AG04450 (cell line): ENCODE measurements around the gene CCNI. TPM values are rescaled to one million over a fixed set of nuclear protein-coding genes. Genes with fewer than 3 reads are reported as not detected.
"Not testable (repeated sequence)": the region's sequence is repeated elsewhere in the genome, so short reads cannot be mapped to it uniquely, and the experiment has no call there.

Experiments used
- CTCF ChIA-PET: fragments of 300-600, 350-600 bp; formaldehyde crosslinking; extraction: SDS; loops from one replicate; lab custom pipeline; 2022; ENCODE audit warnings: antibody characterized with exemption, inconsistent platforms; lab: Charles Lee
- POLR2A ChIA-PET: fragments of 350-600 bp; formaldehyde crosslinking; extraction: SDS; loops from one replicate; lab custom pipeline; 2021; ENCODE audit warnings: antibody characterized with exemption, inconsistent platforms; lab: Yijun Ruan, JAX
- DNase-seq: peaks from one replicate; pipeline ENCODE4 v3.0.0-alpha.2; 2011; ENCODE audit warnings: low read depth, low spot score
- H3K27ac ChIP-seq: one replicate; pipeline ENCODE4 v1.5.1; 2012; ENCODE audit warnings: low read depth, low read length, control low read depth
- H3K27me3 ChIP-seq: one replicate; pipeline ENCODE4 v1.6.0; 2012; ENCODE audit warnings: low read length; ENCODE audit not compliant: control insufficient read depth, insufficient read depth
- H3K4me3 ChIP-seq: 2 replicates; pipeline ENCODE4 v1.5.1; 2011; ENCODE audit warnings: mild to moderate bottlenecking, low read depth, low read length, control low read depth
- H3K9me3 ChIP-seq: 2 replicates; pipeline ENCODE4 v1.5.1; 2012; ENCODE audit warnings: low read length; ENCODE audit not compliant: control insufficient read depth, insufficient read depth
- CTCF ChIP-seq: IDR thresholded peaks from 2 replicates; pipeline ENCODE4 v1.5.1; 2011; ENCODE audit warnings: low read depth, low read length, control low read depth, inconsistent platforms
- polyA plus RNA-seq: library from polyadenylated mRNA; depleted of rRNA; stranded (reverse); fragments of >200 nt; gene quantifications from 2 replicates; pipeline ENCODE4 v1.2.3, GENCODE V29; 2011

CCNI gene
- polyA plus RNA-seq, 1 experiment = 226 TPM

- ChIA-PET POLR2A (interaction anchor here (0.6 to 2.1 kb wide), 6 partner anchors 37 to 320 kb away, joined by 3 to 8 read pairs (median 3); partner anchors contain the start of gene CCNG2), CTCF (interaction anchor here (1.0 to 2.2 kb wide), 6 partner anchors 16 to 130 kb away, joined by 3 to 15 read pairs (median 4); no protein-coding TSS in a partner anchor)
- peak overlapping the region; percentile 34 for H3K27ac ChIP-seq
Observed at GRCh38 chr4:77073106-77073809, 2.5 kb downstream of the CCNI start.

GRCh38 chr4:77072195-77072753 is 3.5 kb downstream of the CCNI start:
- no peaks in the 10 kb centered on the region; the same call in 1 of the 2 replicates for H3K9me3 ChIP-seq
- H3K27ac ChIP-seq = no peak overlapping the region
- no peak for TF ChIP-seq CTCF
- CTCF ChIA-PET = interaction anchor here (0.7 to 3.9 kb wide), 4 partner anchors 22 to 453 kb away, joined by 3 to 33 read pairs (median 4); no protein-coding TSS in a partner anchor
- POLR2A ChIA-PET = interaction anchor here (0.7 to 0.8 kb wide), 2 partner anchors 216 to 349 kb away, joined by 3 to 12 read pairs; no protein-coding TSS in a partner anchor
- H3K4me3 ChIP-seq = peak overlapping the region; percentile 82
- no peaks in the 10 kb centered on the region for H3K27me3 ChIP-seq
- no peak for DNase-seq

More at GRCh38 chr4:77073106-77073809, 2.5 kb downstream of the CCNI start:
- no peak for DNase-seq
- Histone ChIP-seq H3K4me3 (peak overlapping the region; percentile 82), H3K27me3 (no peaks in the 10 kb centered on the region), H3K9me3 (no peaks in the 10 kb centered on the region; the same call in 1 of the 2 replicates)
- TF ChIP-seq CTCF = no peak

GRCh38 chr4:77069514-77069913 is 6.3 kb downstream of the CCNI start:
- CTCF ChIA-PET = interaction anchor here (3.9 kb wide), 1 partner anchor 134 kb away, joined by 33 read pairs; no protein-coding TSS in a partner anchor

GRCh38 chr4:77065382-77065781 is 10.4 kb downstream of the CCNI start:
- H3K27ac ChIP-seq = peak overlapping the region; percentile 54
- H3K27me3 ChIP-seq = no peaks in the 10 kb centered on the region
- no peaks in the 10 kb centered on the region; the same call in 1 of the 2 replicates for H3K9me3 ChIP-seq
- no peak overlapping the region for H3K4me3 ChIP-seq
- CTCF ChIA-PET = interaction anchor here (1.0 to 3.6 kb wide), 4 partner anchors 14 to 687 kb away, joined by 3 to 27 read pairs (median 12); no protein-coding TSS in a partner anchor
- no peak for DNase-seq
- no peak for TF ChIP-seq CTCF
- POLR2A ChIA-PET = interaction anchor here (0.6 to 1.4 kb wide), 5 partner anchors 9 to 138 kb away, joined by 3 to 8 read pairs (median 4); no protein-coding TSS in a partner anchor

More at GRCh38 chr4:77069514-77069913, 6.3 kb downstream of the CCNI start:
- H3K27ac ChIP-seq, DNase-seq, H3K9me3 ChIP-seq, H3K4me3 ChIP-seq, POLR2A ChIA-PET, H3K27me3 ChIP-seq: not testable (repeated sequence)

- H3K4me3 ChIP-seq = no peak overlapping the region
- POLR2A ChIA-PET = interaction anchor here (0.7 kb wide), 2 partner anchors 10 to 41 kb away, joined by 6 to 8 read pairs; no protein-coding TSS in a partner anchor
- no peaks in the 10 kb centered on the region for H3K27me3 ChIP-seq
- DNase-seq = no peak
- no peaks in the 10 kb centered on the region for H3K9me3 ChIP-seq
- CTCF ChIA-PET = interaction anchor here (0.6 to 0.8 kb wide), 2 partner anchors 11 to 141 kb away, joined by 6 read pairs; no protein-coding TSS in a partner anchor
- no peak for TF ChIP-seq CTCF
- H3K27ac ChIP-seq = no peak overlapping the region
Observed at GRCh38 chr4:77062856-77063255, 12.9 kb downstream of the CCNI start.
